ENCODE measurements around the gene ZNF653. TPM values are rescaled to one million over a fixed set of nuclear protein-coding genes. Genes with fewer than 3 reads are reported as not detected.

Gene ZNF653
- total RNA-seq, 1 donor from 2014 or later: 16.3 TPM

DNA sequence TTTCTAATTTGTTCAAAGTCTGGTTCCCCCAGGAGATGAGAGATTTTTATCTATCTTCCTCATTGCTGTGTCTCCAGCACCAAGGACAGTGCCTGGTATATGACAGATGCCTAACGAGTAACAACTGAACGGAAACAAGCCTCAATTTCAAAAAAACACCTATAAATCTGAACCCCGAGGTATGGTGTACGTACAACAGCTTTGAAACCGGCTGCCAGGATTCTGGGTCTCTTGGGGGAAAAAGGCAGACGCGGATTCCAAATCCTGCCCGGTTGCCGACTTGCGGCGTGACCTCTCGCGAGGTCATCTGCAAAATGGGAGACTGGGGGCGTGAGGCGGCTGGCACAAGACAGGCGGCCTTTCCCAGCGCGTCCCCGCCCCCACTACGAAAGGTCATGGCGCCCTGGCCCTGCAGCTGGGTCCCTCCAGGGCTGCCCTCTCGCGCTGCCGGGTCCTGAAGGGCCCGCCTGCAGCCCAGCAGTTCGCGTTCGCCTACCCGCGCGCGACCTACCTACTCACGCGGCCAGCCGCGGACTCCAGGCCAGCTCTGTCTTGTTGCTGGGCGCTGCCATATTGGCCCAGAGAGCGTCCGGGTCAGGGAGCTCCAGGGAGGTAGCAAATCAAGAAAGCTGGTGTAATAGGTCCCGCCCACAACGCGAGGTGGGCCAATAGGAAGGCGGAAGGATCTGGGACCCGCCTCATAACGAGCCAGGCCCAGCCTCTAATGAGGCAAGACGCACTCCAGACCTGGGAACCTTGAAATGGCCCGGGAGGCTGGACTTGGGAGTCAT, 23.1 kb upstream of the ZNF653 start, which contains the start of gene ECSIT:
Gene ECSIT (minus strand): TSS at position 584 of the 791 bp plus-strand sequence. CDS start 9,964 bp downstream, outside the sequence.
- FAIRE-seq (no peak), DNase-seq (ENCODE audit: low spot score in 2 of 2) (peak; percentile 90 to 94)

DNA sequence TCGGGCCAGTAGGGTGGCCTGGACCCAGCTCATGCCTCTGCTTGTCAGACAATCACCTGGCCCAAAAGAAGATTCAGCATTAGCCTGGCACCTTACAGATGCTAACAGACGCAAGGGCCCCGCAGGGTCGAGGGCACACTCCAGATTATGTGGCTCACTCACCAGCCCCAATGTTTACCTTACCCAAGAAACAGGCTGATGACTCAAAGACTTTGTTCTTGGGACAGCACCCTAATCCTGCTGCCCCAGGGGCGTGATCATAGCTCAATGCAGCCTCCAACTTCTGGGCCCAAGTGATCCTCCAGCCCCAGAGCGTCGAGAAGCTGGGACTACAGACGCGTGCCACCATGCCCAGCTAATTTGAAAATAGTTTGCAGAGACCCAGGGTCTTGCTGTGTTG, 13.5 kb upstream of the ZNF653 start:
- FAIRE-seq (no peak), DNase-seq (ENCODE audit: low spot score in 2 of 2) (no peak)

DNA sequence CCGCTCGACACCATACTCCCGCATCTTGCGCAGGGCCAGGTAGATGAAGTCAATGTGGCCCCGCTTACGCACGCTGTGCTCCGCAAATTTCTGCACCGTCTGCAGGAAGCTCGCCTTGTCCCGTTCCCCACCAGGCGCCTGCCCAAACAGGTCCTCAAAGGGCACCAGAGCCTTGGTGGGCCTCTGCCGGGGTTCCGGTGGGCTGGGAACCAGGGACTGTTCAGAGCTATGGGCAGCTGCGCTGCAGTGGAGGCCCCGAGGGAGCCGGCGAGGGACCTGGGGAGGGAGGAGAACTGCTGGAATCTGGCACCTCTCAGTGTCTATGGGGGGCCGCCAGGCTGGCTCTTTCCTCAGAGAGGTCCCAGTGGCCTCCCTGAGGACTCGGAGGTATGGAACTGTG, 8.3 kb upstream of the ZNF653 start:
- FAIRE-seq: no peak
- DNase-seq (ENCODE audit: low spot score in 2 of 2): no peak

DNA sequence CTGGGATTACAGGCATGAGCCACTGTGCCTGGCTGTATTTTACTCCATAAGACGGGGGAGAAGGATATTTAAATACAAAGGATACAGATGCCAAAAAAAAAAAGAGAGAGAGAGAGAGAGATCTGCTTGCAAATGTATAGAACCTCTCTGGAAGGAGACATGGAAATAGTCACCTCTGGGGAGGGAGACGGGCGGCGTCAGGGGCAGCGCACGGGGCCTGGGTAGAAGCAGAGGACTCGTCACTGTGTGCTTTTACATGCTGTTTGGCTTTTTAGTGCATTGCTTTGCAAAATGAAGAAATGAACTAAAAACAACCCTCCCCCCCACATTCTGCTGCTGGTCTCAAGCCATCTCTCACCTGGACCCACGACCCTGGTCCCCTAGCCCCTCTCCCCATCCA, 4.8 kb upstream of the ZNF653 start:
- DNase-seq (ENCODE audit: low spot score in 2 of 2) (no peak), FAIRE-seq (no peak)

DNA sequence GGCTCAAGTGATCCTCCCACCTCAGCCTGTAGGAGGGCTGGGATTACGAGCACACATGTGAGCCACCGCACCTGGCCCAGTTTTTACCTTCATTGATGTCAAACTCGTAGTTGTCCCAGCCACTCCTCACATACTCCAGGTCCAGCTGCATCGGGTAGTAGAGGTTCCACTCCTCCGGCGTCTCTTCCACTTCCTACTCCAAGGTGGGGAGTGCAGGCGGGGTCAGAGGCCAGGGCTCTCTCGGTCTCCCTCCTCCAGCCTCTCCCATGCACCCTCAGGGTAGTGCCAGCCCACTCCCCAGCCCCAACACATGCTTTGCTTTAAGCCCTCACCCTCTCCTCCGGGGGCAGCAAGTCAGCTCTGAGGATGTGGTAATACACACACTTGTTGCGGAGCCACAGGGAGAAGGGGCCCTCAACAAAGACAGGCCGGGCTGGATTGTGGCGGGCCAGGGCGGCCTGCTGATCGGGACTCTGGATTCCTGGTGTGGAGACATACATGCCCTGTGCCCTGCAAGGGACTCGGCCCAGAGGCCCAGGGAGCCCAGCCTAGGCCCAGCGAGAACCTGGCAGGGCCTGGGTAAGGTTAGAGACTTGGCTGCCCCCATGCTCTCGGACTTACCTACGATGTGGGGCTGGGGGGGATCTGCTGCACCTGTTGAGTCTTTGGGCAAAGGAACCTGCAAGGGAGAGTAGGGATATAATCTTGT, 1.9 kb upstream of the ZNF653 start:
- DNase-seq (ENCODE audit: low spot score in 2 of 2) (no peak), FAIRE-seq (no peak)

DNA sequence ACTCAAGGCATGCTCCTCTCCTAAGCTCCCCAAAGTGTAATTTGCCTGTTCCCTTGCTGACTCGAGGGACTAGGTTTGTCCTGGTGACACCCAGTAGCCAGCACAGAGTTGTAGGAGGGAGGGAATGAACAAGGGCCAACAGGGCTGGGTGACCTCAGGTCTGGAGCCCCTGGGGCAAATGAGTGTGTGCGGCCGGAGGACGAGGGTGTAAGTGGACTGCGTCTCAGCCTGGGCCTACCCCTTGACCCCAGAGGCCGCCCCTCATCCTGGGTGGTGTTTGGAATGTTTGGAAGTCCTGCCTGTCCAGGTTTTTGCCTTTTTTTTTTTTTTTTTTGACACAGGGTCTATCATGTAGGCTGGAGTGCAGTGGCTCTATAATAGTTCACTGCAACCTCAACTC, 1.3 kb upstream of the ZNF653 start:
- no peak for FAIRE-seq

DNA sequence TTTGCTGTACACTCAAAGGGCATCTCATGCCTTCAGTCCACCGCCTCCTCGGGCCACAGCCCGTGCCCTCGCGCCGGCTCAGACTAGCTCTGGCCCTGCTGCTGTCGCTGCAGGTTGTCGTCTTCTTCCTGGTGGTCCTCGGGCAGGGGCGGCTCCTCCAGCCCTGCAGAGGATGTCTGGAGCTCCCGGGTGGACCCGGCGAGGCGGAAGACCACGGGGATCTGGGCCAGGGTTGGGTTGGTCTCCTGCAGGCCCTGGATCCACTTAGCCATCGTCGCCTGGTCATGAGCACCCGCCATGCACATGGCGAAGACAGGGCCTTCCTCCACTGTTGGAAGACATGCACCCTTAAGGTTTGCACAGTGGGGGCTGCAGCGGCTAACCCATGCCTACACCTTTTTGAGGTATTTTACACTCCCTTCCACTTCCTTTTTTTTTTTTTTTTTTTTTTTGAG, 489 bp upstream of the ZNF653 start:
- FAIRE-seq (no peak), DNase-seq (ENCODE audit: low spot score in 2 of 2) (no peak)

More for the DNA sequence above, 1.3 kb upstream of the ZNF653 start:
- DNase-seq (ENCODE audit: low spot score in 2 of 2): no peak

DNA sequence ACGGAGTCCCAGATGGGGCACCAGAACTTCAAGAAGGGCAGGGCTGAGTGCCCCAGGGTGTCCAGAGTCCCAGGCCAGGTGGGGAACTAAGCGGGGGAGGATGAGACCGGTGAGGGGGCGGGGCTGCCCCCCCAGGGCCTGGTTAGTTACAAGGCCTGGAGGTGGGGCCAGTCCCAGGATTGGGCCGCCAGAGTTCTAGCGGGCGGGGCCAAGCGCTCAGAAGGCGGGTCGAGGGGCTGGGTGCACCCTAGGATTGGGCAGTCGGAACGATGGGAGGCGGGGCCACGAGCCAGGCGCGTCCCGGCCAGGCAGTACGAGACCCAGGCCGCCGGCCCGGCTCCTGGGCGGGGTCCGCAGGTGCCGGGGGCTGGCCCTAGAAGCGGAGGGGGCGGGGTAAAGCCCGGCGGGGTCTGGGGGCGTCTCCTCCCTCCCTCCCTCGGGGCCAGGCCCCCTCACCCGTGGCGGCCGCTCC, 571 bp downstream of the ZNF653 start:
- FAIRE-seq (no peak), DNase-seq (ENCODE audit: low spot score in 2 of 2) (peak; percentile 96 to 99)

DNA sequence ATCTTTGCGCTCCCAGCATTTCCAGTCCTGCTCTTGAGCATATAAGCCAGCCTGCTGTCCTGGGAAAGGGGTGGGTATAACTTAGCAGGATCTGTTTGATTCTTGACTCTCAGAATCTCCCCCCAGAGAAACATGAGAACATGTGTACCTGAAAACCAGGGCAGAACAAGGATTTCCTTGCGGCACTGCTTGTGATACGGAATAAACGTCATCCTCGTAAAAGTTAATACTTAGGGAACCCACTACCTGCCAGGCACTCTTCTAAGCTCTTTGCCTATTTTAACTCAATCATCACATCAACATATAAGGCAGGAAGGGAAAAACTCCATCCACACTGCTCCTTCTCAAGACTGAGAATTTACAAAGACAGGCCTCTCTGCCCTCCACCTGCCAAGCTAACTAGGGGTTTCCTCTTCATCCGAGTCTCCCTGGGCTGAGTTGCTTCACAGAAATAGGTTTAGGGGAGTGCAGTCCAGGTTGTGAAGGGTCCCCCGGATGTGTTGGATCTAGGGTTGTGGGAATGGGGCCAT, 1.1 kb downstream of the ZNF653 start:
- DNase-seq (ENCODE audit: low spot score in 2 of 2): no peak
- no peak for FAIRE-seq

DNA sequence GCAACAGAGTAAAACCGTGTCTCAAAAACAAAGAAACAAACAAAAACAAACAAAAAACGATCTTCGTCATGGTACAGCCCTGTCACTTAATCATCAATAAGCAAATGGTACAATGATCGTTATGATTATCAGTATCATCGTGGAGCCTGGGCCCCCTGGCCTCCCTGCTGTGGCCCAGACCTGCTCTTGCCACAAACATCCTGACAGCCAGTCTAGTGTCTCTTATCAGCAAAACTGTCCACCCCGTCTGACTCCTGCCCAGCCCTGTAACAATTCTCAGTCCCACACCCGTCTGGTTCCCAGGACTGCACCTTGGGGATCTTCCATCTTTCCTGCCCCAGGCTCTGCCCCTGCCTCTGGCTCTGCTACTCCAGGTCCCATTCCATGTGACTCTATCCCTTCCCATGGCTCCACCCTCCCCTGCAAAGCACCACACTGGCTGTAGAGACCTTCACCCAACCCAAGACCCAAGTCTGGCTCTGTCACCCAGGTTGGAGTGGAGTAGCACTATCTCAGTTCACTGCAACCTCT, 5.7 kb downstream of the ZNF653 start:
- DNase-seq (ENCODE audit: low spot score in 2 of 2) (no peak), FAIRE-seq (no peak)

DNA sequence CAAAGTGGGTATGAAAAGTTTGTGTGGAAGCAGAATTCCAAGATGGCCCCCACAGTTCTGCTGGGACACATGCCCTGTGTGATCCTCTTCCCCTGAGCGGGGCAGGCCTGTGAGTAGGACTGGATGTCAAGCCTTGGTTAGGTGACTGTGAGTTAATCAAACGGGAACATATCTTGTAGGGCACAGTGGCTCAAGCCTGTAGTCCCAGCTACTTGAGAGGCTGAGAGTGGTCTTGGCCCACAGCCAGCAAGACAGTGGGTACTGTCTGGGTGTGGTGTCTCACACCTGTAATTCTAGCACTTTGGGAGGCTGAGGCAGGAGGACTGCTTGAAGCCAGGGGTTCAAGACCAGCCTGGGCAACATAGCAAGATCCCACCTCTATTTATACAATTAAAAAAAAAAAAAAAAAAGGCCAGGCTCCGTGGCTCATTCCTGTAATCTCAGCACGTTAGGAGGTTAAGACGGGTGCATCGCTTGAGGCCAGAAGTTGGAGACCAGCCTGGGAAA, 6.4 kb downstream of the ZNF653 start:
- no peak for FAIRE-seq

DNA sequence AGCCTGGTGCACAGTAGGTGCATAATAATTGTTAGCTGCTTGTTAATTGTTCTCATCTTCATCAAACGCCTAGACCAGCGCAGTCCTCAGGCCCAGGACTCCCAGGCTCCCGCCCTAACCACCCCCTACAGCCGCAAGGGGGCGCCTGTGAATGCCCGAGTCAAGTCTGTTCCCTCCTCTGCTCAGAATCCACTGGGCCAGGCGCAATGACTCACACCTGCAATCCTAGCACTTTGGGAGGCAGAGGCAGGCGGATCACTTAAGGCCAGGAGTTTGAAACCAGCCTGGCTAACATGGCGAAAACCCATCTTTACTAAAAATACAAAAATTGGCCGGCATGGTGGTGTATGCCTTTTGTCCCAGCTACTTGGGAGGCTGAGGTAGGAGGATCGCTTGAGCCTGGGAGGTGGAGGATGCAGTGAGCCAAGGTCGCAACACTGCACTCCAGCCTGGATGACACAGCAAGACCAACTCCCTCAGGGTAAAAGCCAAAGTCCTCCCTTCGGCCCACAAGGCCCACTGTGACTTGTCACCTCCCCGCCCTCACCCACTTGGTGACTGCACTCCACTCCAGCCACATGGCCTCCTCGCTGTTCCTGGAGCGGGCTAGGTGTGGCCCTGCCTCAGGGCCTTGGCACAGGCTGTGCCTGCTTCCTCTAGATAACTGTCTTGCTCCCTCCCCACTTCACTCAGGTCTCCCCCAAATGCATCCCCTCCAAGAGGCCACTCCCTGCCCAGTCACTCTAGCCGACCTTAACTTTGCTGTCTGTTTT, 9.1 kb downstream of the ZNF653 start:
- no peak for FAIRE-seq

More for the DNA sequence above, 6.4 kb downstream of the ZNF653 start:
- DNase-seq (ENCODE audit: low spot score in 2 of 2): no peak

DNA sequence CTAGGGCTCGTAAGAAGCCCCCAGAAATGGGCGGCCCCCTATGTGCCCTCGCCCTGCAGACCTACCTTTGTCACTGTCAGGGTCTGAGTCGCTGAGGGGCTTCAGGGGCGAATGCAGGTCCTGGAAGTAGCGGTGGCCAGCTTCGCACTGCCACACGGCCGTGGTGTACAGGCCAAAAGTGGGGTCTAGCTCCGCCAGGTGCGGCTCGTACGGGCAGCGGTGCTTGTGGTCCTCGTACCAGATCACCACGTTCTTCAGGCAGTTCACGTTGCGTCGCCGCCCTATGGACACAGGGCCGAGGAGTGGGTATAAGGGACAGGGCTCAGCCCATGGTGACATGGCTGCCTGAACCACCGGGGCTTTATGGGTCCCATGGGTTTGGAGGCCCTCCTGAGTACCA, 9.8 kb downstream of the ZNF653 start:
- no peak for FAIRE-seq
- no peak for DNase-seq (ENCODE audit: low spot score in 2 of 2)

More for the DNA sequence above, 9.1 kb downstream of the ZNF653 start:
- peak in 1 of 2 donors; percentile 60 for DNase-seq (ENCODE audit: low spot score in 2 of 2)

DNA sequence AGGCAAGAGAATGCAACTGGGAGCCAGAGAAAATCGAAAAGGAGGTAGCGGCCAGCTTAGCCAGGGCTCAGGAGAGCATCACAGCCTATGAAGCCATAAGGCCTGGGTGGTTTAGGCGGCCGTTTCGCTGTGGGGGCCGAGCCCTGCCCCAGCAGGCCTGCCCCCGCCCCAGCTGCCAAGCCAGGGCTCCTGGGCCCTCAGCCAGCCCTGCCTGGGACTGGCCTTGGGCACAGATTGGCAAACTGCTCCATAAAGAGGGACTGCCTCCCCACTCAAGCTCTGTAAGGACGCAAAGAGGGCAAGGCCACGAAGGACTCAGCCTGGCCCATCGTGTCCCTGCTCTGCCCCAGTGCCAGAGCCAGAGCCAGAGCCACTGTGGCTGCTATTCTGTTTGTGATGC, 10.2 kb downstream of the ZNF653 start:
- no peak for DNase-seq (ENCODE audit: low spot score in 2 of 2)
- FAIRE-seq: no peak

DNA sequence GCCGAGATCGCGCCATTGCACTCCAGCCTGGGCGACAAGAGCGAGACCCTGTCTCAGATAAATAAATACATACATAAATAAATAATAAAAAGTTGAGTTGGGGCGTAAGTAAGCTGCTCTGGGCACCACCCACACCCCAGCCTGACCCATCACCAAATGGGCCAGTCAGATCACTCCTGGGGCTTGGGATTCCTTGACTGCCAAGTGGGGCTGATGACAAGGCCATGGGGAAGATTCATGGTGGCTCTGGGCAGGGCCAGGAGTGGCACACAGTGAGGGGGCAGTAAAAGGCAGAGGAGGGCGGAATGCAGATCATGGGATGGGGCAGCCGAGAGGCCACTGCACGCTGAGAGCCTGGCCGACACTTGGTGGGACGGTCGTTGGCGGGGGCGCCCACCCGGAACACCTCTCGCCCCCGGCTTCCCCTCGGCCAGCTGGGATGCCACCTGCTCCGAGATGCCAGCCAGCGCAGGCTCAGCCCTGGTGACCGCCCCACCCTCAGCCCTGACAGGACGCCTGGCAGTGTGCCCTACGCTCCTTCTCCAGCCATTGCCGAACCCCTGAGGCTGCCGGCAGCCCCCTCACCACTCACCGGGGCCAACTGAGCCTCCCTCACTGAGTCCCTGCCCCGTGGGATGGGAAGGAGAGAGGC, 10.9 kb downstream of the ZNF653 start:
- FAIRE-seq (no peak), DNase-seq (ENCODE audit: low spot score in 2 of 2) (no peak)

DNA sequence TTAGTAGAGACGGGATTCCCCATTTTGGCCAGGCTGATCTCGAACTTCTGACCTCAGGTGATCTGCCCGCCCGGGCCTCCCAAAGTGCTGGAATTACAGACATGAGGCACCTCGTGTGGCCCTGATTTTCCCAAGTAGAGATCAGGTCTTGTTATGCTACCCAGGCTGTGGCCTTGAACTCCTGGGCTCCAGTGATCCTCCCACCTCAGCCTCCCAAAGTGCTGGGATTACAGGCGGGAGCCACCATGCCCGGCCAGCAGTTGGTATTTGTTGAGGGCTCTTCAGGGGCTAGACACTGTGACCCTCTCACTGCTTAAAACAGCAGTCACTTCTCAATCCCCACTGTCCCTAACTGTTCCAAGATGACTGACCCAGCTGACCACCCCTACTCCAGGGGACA, 16.3 kb downstream of the ZNF653 start:
- DNase-seq (ENCODE audit: low spot score in 2 of 2) (no peak), FAIRE-seq (no peak)

DNA sequence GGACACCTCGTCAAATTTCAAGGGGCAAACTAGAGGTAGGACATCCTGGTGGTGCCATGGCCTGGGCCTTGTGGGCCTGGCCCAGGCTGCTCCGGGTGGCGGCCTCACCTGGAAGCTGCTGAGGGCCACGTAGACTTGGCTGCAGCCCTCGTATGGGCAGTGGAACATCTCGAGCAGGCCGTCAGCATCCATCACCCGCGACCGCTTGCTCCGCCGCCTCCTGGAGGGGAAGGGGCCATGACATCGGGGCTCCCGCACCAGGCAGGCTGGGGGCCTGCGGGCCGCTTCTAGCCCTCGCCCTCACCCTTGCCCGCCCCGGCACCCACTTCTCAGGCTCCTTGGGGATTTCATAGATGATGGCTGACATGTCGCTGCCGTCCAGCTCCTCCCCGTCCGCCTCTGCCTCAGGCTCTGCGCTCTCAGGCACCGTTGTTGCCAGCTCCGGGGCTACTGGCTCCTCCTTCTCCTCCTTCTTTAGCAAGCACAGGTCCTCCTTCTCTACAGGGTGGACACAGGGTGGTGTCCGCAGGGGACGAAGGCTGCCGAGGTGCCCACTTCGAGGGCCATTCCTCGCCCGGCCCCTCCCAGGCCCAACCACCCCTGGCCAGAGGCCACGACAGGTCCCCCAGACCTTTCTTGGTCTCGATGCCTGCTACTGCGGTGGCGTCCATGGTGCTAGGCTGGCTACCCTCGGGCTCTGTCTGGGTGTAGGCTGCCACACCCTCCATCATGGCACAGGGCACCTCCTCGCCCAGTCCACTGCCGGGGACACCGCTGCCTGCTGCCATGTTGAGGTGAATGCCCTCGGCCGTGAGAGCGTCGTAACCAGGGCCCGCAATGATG, 18.8 kb downstream of the ZNF653 start:
- DNase-seq (ENCODE audit: low spot score in 2 of 2) (no peak), FAIRE-seq (no peak)

DNA sequence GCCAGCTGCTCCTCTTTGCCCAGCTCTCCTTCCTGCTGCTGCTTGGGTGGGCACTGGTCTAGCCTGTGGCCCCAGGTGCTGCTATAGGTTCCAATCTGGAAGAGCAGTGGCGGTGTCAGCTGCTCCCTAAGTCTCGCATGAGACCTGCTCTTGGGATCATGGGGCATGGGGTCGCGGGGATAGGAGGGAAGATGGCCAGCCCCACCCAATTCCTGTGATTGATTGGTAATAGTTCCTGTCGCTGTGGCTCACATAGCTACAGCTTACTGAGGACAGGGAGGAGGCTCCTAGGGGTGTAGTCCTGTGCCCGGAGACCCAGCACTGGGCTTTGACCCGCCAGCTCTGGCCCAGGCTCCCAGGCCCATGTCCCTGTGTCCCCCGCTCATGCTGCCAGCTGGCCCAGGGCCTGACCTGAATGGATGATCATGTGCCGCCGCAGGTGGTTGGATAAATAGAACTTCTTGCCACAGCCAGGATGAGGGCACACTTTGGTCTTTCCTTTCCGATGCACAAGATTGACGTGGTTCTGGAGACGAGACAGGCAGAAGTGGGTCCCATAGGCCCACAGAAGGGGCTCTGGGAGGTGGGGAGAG, 20.3 kb downstream of the ZNF653 start:
- DNase-seq (ENCODE audit: low spot score in 2 of 2) (no peak), FAIRE-seq (no peak)
